ENCODE data around the gene MTARC1. TPM values are rescaled to one million over a fixed set of nuclear protein-coding genes. Genes with fewer than 3 reads are reported as not detected.

MTARC1 gene
- polyA plus RNA-seq, 1 donor (not counting 4 experiments of a cell fraction or from before 2014, with no cell fraction given) = 2.1 TPM

- dilution Hi-C loops (cut with MboI; ENCODE audit: extremely low pct_ligation_motif_present, low sequenced_read_pairs) = no loop called here
- no peak overlapping the region for H3K9ac ChIP-seq (ENCODE audit: control insufficient read depth, extremely low read depth, insufficient read depth, low read length)
- DNase-seq (ENCODE audit: low read depth, low spot score) (no peak), FAIRE-seq (no peak)
- H3K27me3 ChIP-seq (ENCODE audit: control insufficient read depth, extremely low read depth, insufficient read depth, low read length) = no peaks in the 10 kb centered on the region
- H4K20me1 ChIP-seq (ENCODE audit: control insufficient read depth, extremely low read depth, insufficient read depth, low read length) = no peaks in the 10 kb centered on the region
- H3K36me3 ChIP-seq (ENCODE audit: control insufficient read depth in 2 of 2, extremely low read depth in 1 of 2, insufficient read depth in 2 of 2, low read length in 2 of 2) = no peaks in the 10 kb centered on the region
- TF ChIP-seq EZH2 (IDR thresholded peaks at IDR 0.05; ENCODE audit: low read length) (no peak), CTCF (optimal IDR thresholded peaks at IDR 0.05 in 1 of 3, IDR thresholded peaks at IDR 0.05 in 1 of 3, conservative IDR thresholded peaks at IDR 0.05 in 1 of 3; ENCODE audit: extremely low read depth in 1 of 3, insufficient read depth in 2 of 3, low read length in 3 of 3) (no peak)
- no peak overlapping the region for H3K27ac ChIP-seq (ENCODE audit: control insufficient read depth, insufficient read depth, low read length)
- H3K4me2 ChIP-seq (ENCODE audit: control insufficient read depth, extremely low read depth, insufficient read depth, low read depth, low read length) = no peak overlapping the region
- no peak overlapping the region for H3K4me3 ChIP-seq (ENCODE audit: control insufficient read depth in 2 of 3, extremely low read depth in 1 of 3, insufficient read depth in 2 of 3, low read depth in 1 of 3, low read length in 3 of 3)
- no peaks in the 10 kb centered on the region for H3K9me1 ChIP-seq (ENCODE audit: control insufficient read depth, extremely low read depth, insufficient read depth, low read length)
- no peak overlapping the region for H2AFZ ChIP-seq (ENCODE audit: control insufficient read depth, low read length)
- H3K4me1 ChIP-seq (ENCODE audit: control insufficient read depth, extremely low read depth, insufficient read depth, low read length) = peaks cover 1% of the 10 kb centered on the region
- H3K9me3 ChIP-seq (ENCODE audit: control insufficient read depth, low read depth, low read length) = no peaks in the 10 kb centered on the region
- H3K79me2 ChIP-seq (ENCODE audit: control insufficient read depth, insufficient read depth, low read length) = no peaks in the 10 kb centered on the region
Observed at GRCh38 chr1:220815409-220815808, 28.7 kb downstream of the MTARC1 start.

GRCh38 chr1:220817907-220818306 is 31.2 kb downstream of the MTARC1 start:
- no peak overlapping the region for H2AFZ ChIP-seq (ENCODE audit: control insufficient read depth, low read length)
- no peak for DNase-seq (ENCODE audit: low read depth, low spot score)
- H3K4me3 ChIP-seq (ENCODE audit: control insufficient read depth in 2 of 3, extremely low read depth in 1 of 3, insufficient read depth in 2 of 3, low read depth in 1 of 3, low read length in 3 of 3) = no peak overlapping the region
- H3K4me2 ChIP-seq (ENCODE audit: control insufficient read depth, extremely low read depth, insufficient read depth, low read depth, low read length) = no peak overlapping the region
- no peak overlapping the region for H3K9ac ChIP-seq (ENCODE audit: control insufficient read depth, extremely low read depth, insufficient read depth, low read length)
- H3K9me1 ChIP-seq (ENCODE audit: control insufficient read depth, extremely low read depth, insufficient read depth, low read length) = no peaks in the 10 kb centered on the region
- dilution Hi-C loops (cut with MboI; ENCODE audit: extremely low pct_ligation_motif_present, low sequenced_read_pairs) = no loop called here
- H3K79me2 ChIP-seq (ENCODE audit: control insufficient read depth, insufficient read depth, low read length) = no peaks in the 10 kb centered on the region
- no peak overlapping the region for H3K27ac ChIP-seq (ENCODE audit: control insufficient read depth, insufficient read depth, low read length)
- H3K4me1 ChIP-seq (ENCODE audit: control insufficient read depth, extremely low read depth, insufficient read depth, low read length) = no peaks in the 10 kb centered on the region
- no peaks in the 10 kb centered on the region for H4K20me1 ChIP-seq (ENCODE audit: control insufficient read depth, extremely low read depth, insufficient read depth, low read length)
- no peak for TF ChIP-seq EZH2 (IDR thresholded peaks at IDR 0.05; ENCODE audit: low read length)
- no peak for TF ChIP-seq CTCF (optimal IDR thresholded peaks at IDR 0.05 in 1 of 3, IDR thresholded peaks at IDR 0.05 in 1 of 3, conservative IDR thresholded peaks at IDR 0.05 in 1 of 3; ENCODE audit: extremely low read depth in 1 of 3, insufficient read depth in 2 of 3, low read length in 3 of 3)
- no peak for FAIRE-seq
- H3K9me3 ChIP-seq (ENCODE audit: control insufficient read depth, low read depth, low read length) = no peaks in the 10 kb centered on the region
- no peaks in the 10 kb centered on the region for H3K36me3 ChIP-seq (ENCODE audit: control insufficient read depth in 2 of 2, extremely low read depth in 1 of 2, insufficient read depth in 2 of 2, low read length in 2 of 2)
- no peaks in the 10 kb centered on the region for H3K27me3 ChIP-seq (ENCODE audit: control insufficient read depth, extremely low read depth, insufficient read depth, low read length)

Data from keratinocyte (primary cell).